Measurements from ENCODE around the gene ARMC5. TPM values are rescaled to one million over a fixed set of nuclear protein-coding genes. Genes with fewer than 3 reads are reported as not detected.

ARMC5 gene
- total and polyA plus RNA-seq, 9 of the 15 experiments (the other 6 are each of a cell fraction or from before 2014, with no cell fraction given), result 0.11 to 13.5 (median 2.1) TPM

GRCh38 chr16:31453255-31454204 is 5.8 kb upstream of the ARMC5 start (continued):
- TF ChIP-seq, protein P1, sequence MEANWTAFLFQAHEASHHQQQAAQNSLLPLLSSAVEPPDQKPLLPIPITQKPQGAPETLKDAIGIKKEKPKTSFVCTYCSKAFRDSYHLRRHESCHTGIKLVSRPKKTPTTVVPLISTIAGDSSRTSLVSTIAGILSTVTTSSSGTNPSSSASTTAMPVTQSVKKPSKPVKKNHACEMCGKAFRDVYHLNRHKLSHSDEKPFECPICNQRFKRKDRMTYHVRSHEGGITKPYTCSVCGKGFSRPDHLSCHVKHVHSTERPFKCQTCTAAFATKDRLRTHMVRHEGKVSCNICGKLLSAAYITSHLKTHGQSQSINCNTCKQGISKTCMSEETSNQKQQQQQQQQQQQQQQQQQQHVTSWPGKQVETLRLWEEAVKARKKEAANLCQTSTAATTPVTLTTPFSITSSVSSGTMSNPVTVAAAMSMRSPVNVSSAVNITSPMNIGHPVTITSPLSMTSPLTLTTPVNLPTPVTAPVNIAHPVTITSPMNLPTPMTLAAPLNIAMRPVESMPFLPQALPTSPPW (CRISPR knock-in tag; IDR thresholded peaks at IDR 0.05), result 0 out of 2 replicates have a peak, but pooled peaks have one; percentile 22
- 0 out of 2 replicates have a peak, but pooled peaks have one; percentile 58 for TF ChIP-seq ZBTB26 (CRISPR knock-in tag; IDR thresholded peaks at IDR 0.05)
- peak; percentile 75 for TF ChIP-seq ARID1B (IDR thresholded peaks at IDR 0.05)
- peak; percentile 64; the same call in 1 of the 2 replicates for TF ChIP-seq NR2C2 (CRISPR knock-in tag; IDR thresholded peaks at IDR 0.05)
- TF ChIP-seq NR2C2 (tag; IDR thresholded peaks at IDR 0.05), result peak; percentile 85
- peak; percentile 34; the same call in 1 of the 2 replicates for TF ChIP-seq NKRF (IDR thresholded peaks at IDR 0.05; ENCODE audit: borderline replicate concordance)
- peak; percentile 75 for TF ChIP-seq SMARCE1 (IDR thresholded peaks at IDR 0.05)
- TF ChIP-seq NCOA1 (IDR thresholded peaks at IDR 0.05; ENCODE audit: low read depth), result 0 out of 2 replicates have a peak, but pooled peaks have one; percentile 38
- peak; percentile 100 for TF ChIP-seq ZNF316 (IDR thresholded peaks at IDR 0.05)
- peak; percentile 96 for TF ChIP-seq NFE2 (IDR thresholded peaks at IDR 0.05; ENCODE audit: low read depth)
- peak; percentile 49 for TF ChIP-seq EP400 (IDR thresholded peaks at IDR 0.05)
- TF ChIP-seq LEF1 (IDR thresholded peaks at IDR 0.05), result 0 out of 2 replicates have a peak, but pooled peaks have one; percentile 46
- TF ChIP-seq L3MBTL2 (IDR thresholded peaks at IDR 0.05), result 0 out of 2 replicates have a peak, but pooled peaks have one; percentile 24
- peak; percentile 95 for TF ChIP-seq ZBTB7A (IDR thresholded peaks at IDR 0.05; ENCODE audit: borderline replicate concordance, control insufficient read depth, low read depth, low read length)
- peak; percentile 40 for TF ChIP-seq TAF9B (IDR thresholded peaks at IDR 0.05; ENCODE audit: partially characterized antibody)
- TF ChIP-seq KLF16 (IDR thresholded peaks at IDR 0.05), result no peak
- peak; percentile 34; the same call in 1 of the 2 replicates for TF ChIP-seq NCOR1 (IDR thresholded peaks at IDR 0.05)
- 0 out of 2 replicates have a peak, but pooled peaks have one; percentile 10 for TF ChIP-seq ZNF583 (CRISPR knock-in tag; IDR thresholded peaks at IDR 0.05)
- TF ChIP-seq, protein P2, sequence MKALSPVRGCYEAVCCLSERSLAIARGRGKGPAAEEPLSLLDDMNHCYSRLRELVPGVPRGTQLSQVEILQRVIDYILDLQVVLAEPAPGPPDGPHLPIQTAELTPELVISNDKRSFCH (CRISPR knock-in tag; IDR thresholded peaks at IDR 0.05), result no peak
- TF ChIP-seq, protein P2 (tag; IDR thresholded peaks at IDR 0.05), result peak; percentile 61; the same call in 1 of the 2 replicates
